NCI-H1105 treated with DMSO at 0.1 percent for 48 hours (cell line): ENCODE results near the gene STX12.
"Not testable (repeated sequence)": the region's sequence is repeated elsewhere in the genome, so short reads cannot be mapped to it uniquely, and the experiment has no call there.

Experiments used
- DNase-seq: peaks from one replicate; lab custom pipeline; 2025; lab: John Stamatoyannopoulos, UW

STX12 gene

GRCh38 chr1:27868932-27869718 lies 96.1 kb downstream of the STX12 start:
- DNase-seq: no peak

- DNase-seq: no peak
Measured at GRCh38 chr1:27869719-27870085, 96.7 kb downstream of the STX12 start.

- DNase-seq: not testable (repeated sequence)
Measured at GRCh38 chr1:27871076-27871475, 98.1 kb downstream of the STX12 start.

DNA sequence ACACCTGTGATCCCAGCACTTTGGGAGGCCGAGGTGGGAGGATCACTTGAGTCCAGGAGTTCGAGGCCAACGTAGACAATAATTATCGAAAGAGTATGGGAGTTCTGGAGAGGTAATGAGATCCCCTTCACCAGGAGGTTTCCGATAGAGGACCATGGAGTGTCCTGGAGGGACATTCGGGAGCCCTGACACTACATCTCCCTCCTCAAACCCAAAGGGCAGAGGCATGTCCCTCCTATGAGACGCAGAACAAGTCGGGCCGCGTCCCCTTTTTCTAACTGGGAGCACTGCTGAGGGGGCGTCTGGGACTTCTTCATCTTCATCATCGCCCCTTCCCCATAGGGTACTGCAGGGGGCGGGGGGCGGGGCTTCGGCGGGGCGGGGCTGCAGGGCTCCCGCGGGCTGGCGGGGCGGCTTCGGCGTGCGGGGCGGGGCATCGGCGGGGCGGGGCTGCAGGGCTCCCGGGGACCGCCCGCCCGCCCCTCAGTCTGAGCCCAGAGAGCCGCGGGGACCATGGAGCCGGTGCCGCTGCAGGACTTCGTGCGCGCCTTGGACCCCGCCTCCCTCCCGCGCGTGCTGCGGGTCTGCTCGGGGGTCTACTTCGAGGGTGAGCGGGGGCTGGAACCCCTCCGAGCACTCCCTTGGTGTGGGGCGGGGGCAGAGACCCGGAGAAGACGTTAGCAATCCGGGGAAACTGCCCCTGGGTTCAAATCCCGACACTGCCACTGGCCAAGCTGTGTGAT lies 99.2 kb downstream of the STX12 start, which contains the start of gene THEMIS2:
THEMIS2 (plus strand) TSS at position 486 of the 743 bp plus-strand sequence; CDS start at position 514, 28 bp downstream.
- no peak for DNase-seq

- DNase-seq: no peak
Measured at GRCh38 chr1:27872802-27873551, 100.0 kb downstream of the STX12 start.

DNA sequence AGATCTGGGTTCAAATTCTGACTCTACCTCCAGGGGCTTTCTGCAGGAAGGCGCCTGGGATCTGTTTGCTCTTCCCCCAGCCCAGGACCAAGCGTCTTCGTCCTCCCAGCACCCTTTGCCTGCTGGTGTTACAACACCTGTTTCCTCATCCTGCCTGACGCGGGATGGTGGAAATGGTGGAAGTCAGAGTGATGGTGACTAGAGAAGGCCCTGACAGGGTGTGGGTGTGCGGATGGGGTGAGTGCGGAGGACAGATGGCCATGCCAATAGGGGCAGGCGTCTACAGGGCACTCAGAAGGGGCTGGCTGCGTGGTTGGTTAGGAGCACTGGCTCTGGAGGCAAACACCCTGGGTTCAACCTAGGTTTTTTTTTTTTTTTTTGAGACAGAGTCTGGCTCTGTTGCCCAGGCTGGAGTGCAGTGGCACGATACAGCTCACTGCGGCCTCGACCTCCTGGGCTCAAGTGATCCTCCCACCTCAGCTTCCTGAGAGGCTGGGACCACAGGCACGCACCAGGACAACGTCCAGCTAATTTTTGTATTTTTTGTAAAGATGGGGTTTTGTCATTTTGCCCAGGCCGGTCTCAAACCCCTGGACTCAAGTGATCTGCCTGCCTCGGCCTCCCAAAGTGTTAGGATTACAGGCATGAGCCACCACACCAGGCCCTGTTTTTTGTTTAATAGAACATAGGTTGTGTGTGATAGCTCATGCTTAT lies 100.8 kb downstream of the STX12 start:
- no peak for DNase-seq
